Endothelial cell of umbilical vein (primary cell): ENCODE results near the gene KCTD17. TPM values are rescaled to one million over a fixed set of nuclear protein-coding genes. Genes with fewer than 3 reads are reported as not detected.

Experiments used
- BruUV-seq: library from RNA; stranded (reverse); fragments of 400-500 nt; replicated peaks from 2 replicates; lab custom pipeline; 2021; lab: Mats Ljungman, UMichigan
- CTCF ChIA-PET: fragments of 300-600, 350-600 bp; sonication (Branson Sonifier 250); formaldehyde crosslinking; loops from one replicate; lab custom pipeline; 2021; ENCODE audit warnings: antibody characterized with exemption, inconsistent platforms; lab: Charles Lee
- POLR2A ChIA-PET: fragments of 300-600, 350-600 bp; sonication (Branson Sonifier 250); formaldehyde crosslinking; loops from one replicate; lab custom pipeline; 2021; ENCODE audit warnings: antibody characterized with exemption, inconsistent platforms; lab: Charles Lee
- DNase-seq: peaks from one replicate; pipeline ENCODE4 v3.0.0-alpha.2; 2011; ENCODE audit warnings: low read depth, low spot score
- FAIRE-seq: peaks from 2 replicates; lab custom pipeline; 2011; peaks lifted over from hg19 to GRCh38; lab: Jason Lieb, UNC
- H2AFZ ChIP-seq: 2 replicates; pipeline ENCODE4 v1.6.0; 2012; ENCODE audit warnings: low read depth, low read length, control low read depth, inconsistent platforms
- H3K27ac ChIP-seq: 2 replicates; pipeline ENCODE4 v1.5.1; 2011; ENCODE audit warnings: low read depth, mild to moderate bottlenecking, control low read depth, low read length, moderate library complexity; ENCODE audit not compliant: insufficient read depth
- H3K27me3 ChIP-seq, 2 experiments: 2 replicates each; pipeline versions ENCODE4 v1.6.0 to v1.6.1; 2011; ENCODE audit warnings: low read length in 2 of 2, mixed read lengths in 1 of 2; ENCODE audit not compliant: control insufficient read depth in 2 of 2, insufficient read depth in 2 of 2
- H3K36me3 ChIP-seq, 2 experiments: 2 replicates in 1 of 2; 3 replicates in 1 of 2; pipeline ENCODE4 v1.5.1; 2011; ENCODE audit warnings: low read length in 2 of 2, mild to moderate bottlenecking in 1 of 2, moderate library complexity in 1 of 2; ENCODE audit not compliant: control insufficient read depth in 2 of 2, insufficient read depth in 2 of 2; ENCODE audit errors: extremely low read depth in 1 of 2
- H3K4me1 ChIP-seq: 3 replicates; pipeline ENCODE4 v1.5.1; 2011; ENCODE audit warnings: mild to moderate bottlenecking, low read length; ENCODE audit not compliant: control insufficient read depth, insufficient read depth; ENCODE audit errors: extremely low read depth
- H3K4me2 ChIP-seq: 2 replicates; pipeline ENCODE4 v1.6.1; 2011; ENCODE audit warnings: low read length, control low read depth, mixed read lengths; ENCODE audit not compliant: insufficient read depth
- H3K4me3 ChIP-seq, 3 experiments: fragments of 200-600 bp in 1 of 3; sonication (generic), shearing (Covaris generic) in 1 of 3; replicated peaks in 1 of 3; 2 replicates each; pipeline ENCODE4 v1.5.1; 2011 to 2016; ENCODE audit warnings: control low read depth in 3 of 3, low read length in 3 of 3, mild to moderate bottlenecking in 2 of 3, inconsistent platforms in 1 of 3, low read depth in 1 of 3, moderate library complexity in 1 of 3; ENCODE audit not compliant: insufficient read depth in 1 of 3
- H3K79me2 ChIP-seq: 2 replicates; pipeline ENCODE4 v1.6.0; 2012; ENCODE audit warnings: low read length, inconsistent platforms; ENCODE audit not compliant: control insufficient read depth, insufficient read depth
- H3K9ac ChIP-seq: replicated peaks from 2 replicates; pipeline ENCODE3; 2011; ENCODE audit warnings: low read length, control low read depth; ENCODE audit not compliant: insufficient read depth; ENCODE audit errors: extremely low read depth
- H3K9me1 ChIP-seq: replicated peaks from 3 replicates; pipeline ENCODE4 v1.6.0; 2011; ENCODE audit warnings: mild to moderate bottlenecking, low read length; ENCODE audit not compliant: control insufficient read depth, insufficient read depth; ENCODE audit errors: extremely low read depth
- H3K9me3 ChIP-seq: replicated peaks from 2 replicates; pipeline ENCODE4 v1.5.1; 2012; ENCODE audit warnings: low read length, inconsistent platforms; ENCODE audit not compliant: control insufficient read depth, insufficient read depth
- H4K20me1 ChIP-seq: replicated peaks from 2 replicates; pipeline ENCODE3; 2011; ENCODE audit warnings: mild to moderate bottlenecking, low read length; ENCODE audit not compliant: control insufficient read depth, insufficient read depth; ENCODE audit errors: extremely low read depth
- EZH2 ChIP-seq: IDR thresholded peaks from 2 replicates; pipeline ENCODE4 v1.6.1; 2012; ENCODE audit warnings: borderline replicate concordance, low read depth, mild to moderate bottlenecking, moderate library complexity, low read length, inconsistent platforms; ENCODE audit not compliant: severe bottlenecking
- FOS ChIP-seq: IDR thresholded peaks from 2 replicates; pipeline ENCODE4 v1.6.1; 2011; ENCODE audit warnings: mild to moderate bottlenecking, low read length, moderate library complexity, borderline replicate concordance; ENCODE audit not compliant: insufficient read depth
- GATA2 ChIP-seq: IDR thresholded peaks from 2 replicates; pipeline ENCODE4 v1.7.0; 2011; ENCODE audit warnings: low read depth, mild to moderate bottlenecking, moderate library complexity, mixed read lengths, low read length; ENCODE audit not compliant: insufficient read length, insufficient read depth
- JUN ChIP-seq: IDR thresholded peaks from 2 replicates; pipeline ENCODE4 v1.6.1; 2011; ENCODE audit warnings: borderline replicate concordance, low read depth; ENCODE audit not compliant: insufficient read length, insufficient read depth
- MYC ChIP-seq: IDR thresholded peaks from one replicate; pipeline ENCODE4 v1.6.1; 2011; ENCODE audit warnings: mild to moderate bottlenecking, low read depth, low read length
- POLR2A ChIP-seq: IDR thresholded peaks from 2 replicates; pipeline ENCODE4 v1.6.1; 2012; ENCODE audit warnings: low read depth, mild to moderate bottlenecking, control low read depth, low read length
- POLR2AphosphoS5 ChIP-seq: IDR thresholded peaks from 2 replicates; pipeline ENCODE4 v1.6.1; 2012; ENCODE audit warnings: low read depth, mild to moderate bottlenecking, control low read depth, low read length, moderate library complexity; ENCODE audit not compliant: insufficient read depth
- dilution Hi-C: fragments of 300-500 bp; cut with MboI; formaldehyde crosslinking; loops from one replicate; pipeline ENCODE4 v1.15.0; 2019; ENCODE audit warnings: low sequenced_read_pairs; ENCODE audit not compliant: extremely low pct_ligation_motif_present
- intact Hi-C: fragments of 100-400 bp; cut with micrococcal nuclease; formaldehyde crosslinking; loops from one replicate; pipeline ENCODE4 v1.10.0; 2022
- polyA plus RNA-seq, 4 experiments: library from polyadenylated mRNA; depleted of rRNA in 3 of 4; stranded (reverse) in 3 of 4; unstranded in 1 of 4; fragments of >200 nt; gene quantifications; 2 replicates each; pipeline versions ENCODE4 v1.2.1 to v1.2.3, GENCODE V29; 2011 to 2012; ENCODE audit warnings: missing spikeins in 1 of 4
- total RNA-seq: library from RNA; stranded (reverse); gene quantifications from 2 replicates; pipeline ENCODE4 v1.2.3, GENCODE V29; 2021
- TF ChIP-seq, protein P1 (sequence below): IDR thresholded peaks from 2 replicates; pipeline ENCODE4 v1.6.1; 2011; ENCODE audit not compliant: insufficient read depth, insufficient read length
- TF ChIP-seq, protein P2 (sequence below), 2 donors: IDR thresholded peaks; 1 replicate in 1 of 2; 2 replicates in 1 of 2; pipeline ENCODE4 v1.5.1; 2011; ENCODE audit warnings: low read length in 2 of 2, mild to moderate bottlenecking in 2 of 2, moderate library complexity in 2 of 2, control low read depth in 1 of 2, inconsistent platforms in 1 of 2, low read depth in 1 of 2; ENCODE audit not compliant: insufficient read depth in 1 of 2; ENCODE audit errors: extremely low read depth in 1 of 2

KCTD17 gene
- total and polyA plus RNA-seq, 2 donors (not counting 3 experiments of a cell fraction or from before 2014, with no cell fraction given), result 59.2 to 73.0 TPM

DNA sequence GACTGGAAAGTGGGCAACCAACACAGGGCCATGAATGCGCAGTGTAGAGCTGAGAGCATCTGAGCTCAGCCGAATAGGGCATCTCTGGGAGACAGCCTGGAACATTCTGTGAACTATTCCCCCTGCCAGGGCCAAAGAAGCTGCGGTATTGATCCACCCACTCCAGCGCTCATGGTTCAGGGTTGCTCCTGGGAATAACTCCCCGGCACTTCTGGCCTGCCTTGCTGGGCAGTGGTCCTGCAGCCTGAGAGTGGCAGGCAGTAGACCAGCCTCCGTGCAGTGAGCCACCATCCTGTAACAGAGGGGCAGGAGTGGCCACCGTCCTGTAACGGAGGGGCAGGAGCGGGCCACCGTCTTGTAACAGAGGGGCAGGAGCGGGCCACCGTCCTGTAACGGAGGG lies 45.8 kb downstream of the KCTD17 start:
- Histone ChIP-seq H3K27me3 (peaks cover 0 to 14% of the 10 kb centered on the region in 2 experiments), H2AFZ (no peak overlapping the region), H3K36me3 (no peaks in the 10 kb centered on the region), H3K9me1 (no peaks in the 10 kb centered on the region), H3K9me3 (no peaks in the 10 kb centered on the region), H3K4me3 (no peak overlapping the region), H3K9ac (no peak overlapping the region), H3K79me2 (no peaks in the 10 kb centered on the region), H3K4me1 (no peaks in the 10 kb centered on the region), H3K4me2 (no peak overlapping the region), H3K27ac (no peak overlapping the region), H4K20me1 (no peaks in the 10 kb centered on the region)
- intact Hi-C loops (no loop called here), dilution Hi-C loops (no loop called here)
- FAIRE-seq (no peak), DNase-seq (no peak)
- TF ChIP-seq POLR2A (no peak), POLR2AphosphoS5 (no peak), MYC (no peak)
- TF ChIP-seq, protein P1, sequence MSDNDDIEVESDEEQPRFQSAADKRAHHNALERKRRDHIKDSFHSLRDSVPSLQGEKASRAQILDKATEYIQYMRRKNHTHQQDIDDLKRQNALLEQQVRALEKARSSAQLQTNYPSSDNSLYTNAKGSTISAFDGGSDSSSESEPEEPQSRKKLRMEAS, result no peak
- TF ChIP-seq, protein P2, sequence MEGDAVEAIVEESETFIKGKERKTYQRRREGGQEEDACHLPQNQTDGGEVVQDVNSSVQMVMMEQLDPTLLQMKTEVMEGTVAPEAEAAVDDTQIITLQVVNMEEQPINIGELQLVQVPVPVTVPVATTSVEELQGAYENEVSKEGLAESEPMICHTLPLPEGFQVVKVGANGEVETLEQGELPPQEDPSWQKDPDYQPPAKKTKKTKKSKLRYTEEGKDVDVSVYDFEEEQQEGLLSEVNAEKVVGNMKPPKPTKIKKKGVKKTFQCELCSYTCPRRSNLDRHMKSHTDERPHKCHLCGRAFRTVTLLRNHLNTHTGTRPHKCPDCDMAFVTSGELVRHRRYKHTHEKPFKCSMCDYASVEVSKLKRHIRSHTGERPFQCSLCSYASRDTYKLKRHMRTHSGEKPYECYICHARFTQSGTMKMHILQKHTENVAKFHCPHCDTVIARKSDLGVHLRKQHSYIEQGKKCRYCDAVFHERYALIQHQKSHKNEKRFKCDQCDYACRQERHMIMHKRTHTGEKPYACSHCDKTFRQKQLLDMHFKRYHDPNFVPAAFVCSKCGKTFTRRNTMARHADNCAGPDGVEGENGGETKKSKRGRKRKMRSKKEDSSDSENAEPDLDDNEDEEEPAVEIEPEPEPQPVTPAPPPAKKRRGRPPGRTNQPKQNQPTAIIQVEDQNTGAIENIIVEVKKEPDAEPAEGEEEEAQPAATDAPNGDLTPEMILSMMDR (IDR thresholded peaks at IDR 0.05; ENCODE audit: extremely low read depth in 1 of 2, insufficient read depth in 1 of 2, low read depth in 1 of 2, low read length in 2 of 2), result no peak
- ChIA-PET CTCF (no interaction called here), POLR2A (no interaction called here)
- no TSS peak for BruUV-seq

DNA sequence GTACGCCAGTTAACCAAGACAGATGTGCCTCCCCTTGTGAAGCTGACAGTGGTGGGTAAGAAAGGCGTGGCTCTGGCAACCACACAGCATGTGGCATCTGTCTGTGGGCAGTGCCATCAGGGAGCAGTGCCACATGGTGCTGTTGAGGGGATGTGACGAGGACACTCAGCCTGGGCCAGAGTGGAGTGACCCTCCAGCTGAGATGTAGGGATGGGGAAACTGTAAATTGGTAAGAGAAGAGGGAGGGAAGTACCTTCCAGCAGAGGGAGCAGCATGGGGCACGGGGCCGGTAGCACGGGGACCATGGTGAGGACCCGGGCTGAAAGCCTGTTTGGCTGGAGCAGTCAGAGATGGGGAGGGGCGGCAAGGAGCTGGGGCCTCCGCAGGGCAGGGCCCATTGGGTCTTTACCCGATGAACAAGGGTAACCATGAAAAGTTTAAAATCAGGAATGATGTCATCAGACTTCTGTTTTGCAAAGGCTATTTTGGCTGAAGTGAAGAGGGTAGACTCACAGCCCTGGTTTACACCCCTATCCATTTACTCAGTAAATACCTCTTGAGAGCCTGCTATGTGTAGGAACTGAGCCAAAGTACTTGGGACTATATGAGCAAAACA lies 47.5 kb downstream of the KCTD17 start:
- peaks cover 2 to 14% of the 10 kb centered on the region in 2 experiments for H3K27me3 ChIP-seq
- H2AFZ ChIP-seq, result no peak overlapping the region
- dilution Hi-C loops (no loop called here), intact Hi-C loops (no loop called here)
- H3K79me2 ChIP-seq, result no peaks in the 10 kb centered on the region
- DNase-seq (no peak), FAIRE-seq (no peak)
- no peaks in the 10 kb centered on the region for H3K4me1 ChIP-seq
- TF ChIP-seq JUN (no peak), EZH2 (no peak), GATA2 (no peak), POLR2A (no peak), POLR2AphosphoS5 (no peak), MYC (no peak), FOS (no peak)
- TF ChIP-seq, protein P2 (IDR thresholded peaks at IDR 0.05; ENCODE audit: extremely low read depth in 1 of 2, insufficient read depth in 1 of 2, low read depth in 1 of 2, low read length in 2 of 2), result no peak
- TF ChIP-seq, protein P1, result no peak
- H3K4me3 ChIP-seq, result no peak overlapping the region
- no peaks in the 10 kb centered on the region for H4K20me1 ChIP-seq
- ChIA-PET CTCF (interaction anchor here (1.3 to 1.7 kb wide), 2 partner anchors 98 to 100 kb away, joined by 4 read pairs; no protein-coding TSS in a partner anchor), POLR2A (no interaction called here)
- H3K27ac ChIP-seq, result no peak overlapping the region
- H3K9me3 ChIP-seq, result no peaks in the 10 kb centered on the region
- no peaks in the 10 kb centered on the region for H3K36me3 ChIP-seq
- BruUV-seq, result no TSS peak
- H3K9me1 ChIP-seq, result no peaks in the 10 kb centered on the region
- H3K9ac ChIP-seq, result no peak overlapping the region
- no peak overlapping the region for H3K4me2 ChIP-seq
